Astrocyte (in vitro differentiated cells and primary cell): ENCODE measurements around the gene KLHDC9. TPM values are rescaled to one million over a fixed set of nuclear protein-coding genes. Genes with fewer than 3 reads are reported as not detected.

Experiments used
- DNase-seq: peaks from one replicate; pipeline ENCODE4 v3.0.0-alpha.2; 2010; ENCODE audit warnings: low read depth
- FAIRE-seq: peaks from 2 replicates; lab custom pipeline; 2011; peaks lifted over from hg19 to GRCh38; lab: Jason Lieb, UNC
- H2AFZ ChIP-seq: 2 replicates; pipeline ENCODE4 v1.6.0; 2012; ENCODE audit warnings: low read depth, low read length, inconsistent platforms
- H3K27ac ChIP-seq: 2 replicates; pipeline ENCODE4 v1.5.1; 2011; ENCODE audit warnings: low read depth, low read length, inconsistent platforms
- H3K27me3 ChIP-seq: 2 replicates; pipeline ENCODE4 v1.6.0; 2011; ENCODE audit warnings: low read length, inconsistent platforms; ENCODE audit not compliant: insufficient read depth
- H3K36me3 ChIP-seq: 2 replicates; pipeline ENCODE4 v1.5.1; 2011; ENCODE audit warnings: low read length, inconsistent platforms; ENCODE audit not compliant: insufficient read depth
- H3K4me1 ChIP-seq: 2 replicates; pipeline ENCODE4 v1.5.1; 2011; ENCODE audit warnings: low read length, inconsistent platforms; ENCODE audit not compliant: insufficient read depth
- H3K4me2 ChIP-seq: 2 replicates; pipeline ENCODE4 v1.6.0; 2012; ENCODE audit warnings: low read length, inconsistent platforms
- H3K4me3 ChIP-seq: 2 replicates; pipeline ENCODE4 v1.5.1; 2011; ENCODE audit warnings: low read depth, mild to moderate bottlenecking, low read length, inconsistent platforms; ENCODE audit not compliant: insufficient read depth
- H3K79me2 ChIP-seq: 2 replicates; pipeline ENCODE4 v1.6.0; 2012; ENCODE audit warnings: mild to moderate bottlenecking, low read length, inconsistent platforms; ENCODE audit not compliant: insufficient read depth
- H3K9ac ChIP-seq: 2 replicates; pipeline ENCODE4 v1.6.0; 2012; ENCODE audit warnings: mild to moderate bottlenecking, low read length, inconsistent platforms
- H3K9me3 ChIP-seq: 2 replicates; pipeline ENCODE4 v1.5.1; 2012; ENCODE audit warnings: low read depth, mild to moderate bottlenecking, low read length, inconsistent platforms; ENCODE audit not compliant: insufficient read depth
- H4K20me1 ChIP-seq: 2 replicates; pipeline ENCODE4 v1.6.0; 2012; ENCODE audit warnings: low read length, inconsistent platforms; ENCODE audit not compliant: insufficient read depth
- H3K27ac Mint-ChIP-seq: one replicate; pipeline ENCODE4 v1.8.0; 2021; ENCODE audit warnings: mild to moderate bottlenecking, mixed read lengths; ENCODE audit not compliant: unreplicated experiment
- H3K27me3 Mint-ChIP-seq: one replicate; pipeline ENCODE4 v1.8.0; 2021; ENCODE audit warnings: low read depth, mixed read lengths; ENCODE audit not compliant: unreplicated experiment
- H3K36me3 Mint-ChIP-seq: one replicate; pipeline ENCODE4 v1.8.0; 2021; ENCODE audit warnings: low read depth, mixed read lengths; ENCODE audit not compliant: unreplicated experiment
- H3K4me1 Mint-ChIP-seq: one replicate; pipeline ENCODE4 v1.8.0; 2021; ENCODE audit warnings: low read depth, mixed read lengths; ENCODE audit not compliant: unreplicated experiment
- H3K4me3 Mint-ChIP-seq: one replicate; pipeline ENCODE4 v1.8.0; 2021; ENCODE audit warnings: mild to moderate bottlenecking, moderate library complexity, mixed read lengths; ENCODE audit not compliant: unreplicated experiment
- H3K9me3 Mint-ChIP-seq: one replicate; pipeline ENCODE4 v1.8.0; 2021; ENCODE audit warnings: mild to moderate bottlenecking, mixed read lengths; ENCODE audit not compliant: unreplicated experiment
- CTCF ChIP-seq: IDR thresholded peaks from 2 replicates; pipeline ENCODE4 v1.5.1; 2011; ENCODE audit warnings: low read depth, mild to moderate bottlenecking, inconsistent platforms, low read length, moderate library complexity; ENCODE audit not compliant: insufficient read depth
- EZH2 ChIP-seq: IDR thresholded peaks from 2 replicates; pipeline ENCODE4 v1.6.1; 2012; ENCODE audit warnings: mild to moderate bottlenecking, low read length, inconsistent platforms; ENCODE audit not compliant: insufficient read depth
- total RNA-seq: library from RNA; stranded (reverse); gene quantifications from 2 replicates; pipeline ENCODE4 v1.2.1, GENCODE V29; 2021

Gene KLHDC9
- total RNA-seq, 1 donor from 2014 or later: 1.5 TPM

- Mint-ChIP-seq H3K27me3 (no peaks in the 10 kb centered on the region), H3K9me3 (peaks cover 3% of the 10 kb centered on the region), H3K4me1 (peaks cover 57% of the 10 kb centered on the region), H3K4me3 (no peak overlapping the region), H3K36me3 (no peaks in the 10 kb centered on the region), H3K27ac (no peak overlapping the region)
- no peak overlapping the region for H3K4me2 ChIP-seq
- no peaks in the 10 kb centered on the region for H3K36me3 ChIP-seq
- no peak overlapping the region for H3K4me3 ChIP-seq
- no peak overlapping the region for H2AFZ ChIP-seq
- H3K9ac ChIP-seq: no peak overlapping the region
- FAIRE-seq (no peak), DNase-seq (no peak)
- no peak overlapping the region for H3K27ac ChIP-seq
- H3K4me1 ChIP-seq: peaks cover 29% of the 10 kb centered on the region
- H4K20me1 ChIP-seq: no peaks in the 10 kb centered on the region
- H3K79me2 ChIP-seq: no peaks in the 10 kb centered on the region
- TF ChIP-seq EZH2: no peak
- no peak for TF ChIP-seq CTCF
- no peaks in the 10 kb centered on the region for H3K9me3 ChIP-seq
- H3K27me3 ChIP-seq: no peaks in the 10 kb centered on the region
Measured at GRCh38 chr1:161086457-161086856, 11.7 kb upstream of the KLHDC9 start.

- peak overlapping the region; percentile 20 for H3K27ac Mint-ChIP-seq
- Histone ChIP-seq H3K79me2 (no peaks in the 10 kb centered on the region), H3K4me2 (no peak overlapping the region), H3K36me3 (no peaks in the 10 kb centered on the region), H3K4me3 (no peak overlapping the region), H2AFZ (no peak overlapping the region), H3K4me1 (peaks cover 32% of the 10 kb centered on the region), H3K9ac (no peak overlapping the region), H3K27me3 (no peaks in the 10 kb centered on the region), H3K9me3 (no peaks in the 10 kb centered on the region), H4K20me1 (no peaks in the 10 kb centered on the region), H3K27ac (no peak overlapping the region)
- no peak for TF ChIP-seq EZH2
- TF ChIP-seq CTCF: no peak
- H3K36me3 Mint-ChIP-seq: no peaks in the 10 kb centered on the region
- H3K4me3 Mint-ChIP-seq: peak overlapping the region; percentile 54
- no peaks in the 10 kb centered on the region for H3K27me3 Mint-ChIP-seq
- no peaks in the 10 kb centered on the region for H3K9me3 Mint-ChIP-seq
- DNase-seq (peak; percentile 26), FAIRE-seq (no peak)
- H3K4me1 Mint-ChIP-seq: peaks cover 64% of the 10 kb centered on the region
Measured at GRCh38 chr1:161088587-161089110, 9.5 kb upstream of the KLHDC9 start.

- Histone ChIP-seq H3K27me3 (no peaks in the 10 kb centered on the region), H3K4me3 (no peak within 1 kb of the TSS), H3K79me2 (no peaks in the 10 kb centered on the region), H3K9me3 (no peaks in the 10 kb centered on the region), H3K4me2 (no peak within 1 kb of the TSS), H2AFZ (no peak within 1 kb of the TSS), H3K4me1 (peaks cover 25% of the 10 kb centered on the region), H3K36me3 (no peaks in the 10 kb centered on the region), H3K9ac (no peak within 1 kb of the TSS), H3K27ac (no peak within 1 kb of the TSS), H4K20me1 (no peaks in the 10 kb centered on the region)
- H3K4me3 Mint-ChIP-seq: peak within 1 kb of the TSS; percentile 54
- peaks cover 59% of the 10 kb centered on the region for H3K4me1 Mint-ChIP-seq
- no peaks in the 10 kb centered on the region for H3K27me3 Mint-ChIP-seq
- no peak for FAIRE-seq
- H3K36me3 Mint-ChIP-seq: no peaks in the 10 kb centered on the region
- no peak for DNase-seq
- H3K27ac Mint-ChIP-seq: peak within 1 kb of the TSS; percentile 20
- H3K9me3 Mint-ChIP-seq: no peaks in the 10 kb centered on the region
- TF ChIP-seq CTCF: no peak
- no peak for TF ChIP-seq EZH2
Measured at GRCh38 chr1:161089251-161089924, 8.8 kb upstream of the KLHDC9 start, which contains the start of gene NECTIN4. NECTIN4 (minus strand) TSS chr1:161089558; CDS start chr1:161089296, 262 bp downstream.
